Sigmoid colon (tissue), 3 donors: ENCODE results near the gene SHROOM4.

Experiments
- CTCF ChIP-seq, 4 experiments: fragments of 450-650 bp in 3 of 4; fragments of 200-600 bp in 1 of 4; IDR thresholded peaks; one replicate each; pipeline ENCODE4 v1.5.1; 2016 to 2019; ENCODE audit warnings: antibody characterized with exemption in 4 of 4, mild to moderate bottlenecking in 3 of 4, moderate library complexity in 2 of 4
- POLR2A ChIP-seq, 2 donors: fragments of 450-650 bp; IDR thresholded peaks; one replicate each; pipeline ENCODE4 v1.6.1; 2016; ENCODE audit warnings: antibody characterized with exemption in 2 of 2, mild to moderate bottlenecking in 2 of 2, moderate library complexity in 2 of 2

DNA sequence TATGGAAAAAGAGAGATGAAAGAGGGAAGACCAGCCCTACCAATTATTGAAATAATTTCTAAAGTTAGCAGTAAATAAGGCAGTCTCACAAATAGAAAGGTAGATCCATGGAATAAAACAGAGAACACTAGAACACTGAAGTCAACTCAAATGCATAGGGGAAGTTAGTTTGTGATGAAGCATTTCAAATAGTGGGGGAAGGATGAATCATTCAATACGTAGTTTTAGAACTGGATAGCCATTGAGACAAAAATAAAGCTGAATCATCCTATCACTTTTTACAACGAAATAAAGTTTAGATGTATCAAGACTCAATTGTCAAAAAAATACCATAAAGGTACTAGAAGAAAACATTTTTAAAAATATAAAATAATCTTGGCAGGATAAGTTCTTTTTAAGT is 200.1 kb downstream of the SHROOM4 start:
- TF ChIP-seq CTCF (IDR thresholded peaks at IDR 0.05) (no peak), POLR2A (IDR thresholded peaks at IDR 0.05) (no peak)
